Lung (tissue), 12 donors: ENCODE data around the gene YWHAE. TPM values are rescaled to one million over a fixed set of nuclear protein-coding genes. Genes with fewer than 3 reads are reported as not detected.
A peak's percentile ranks its signal among the peaks of the same experiment; 100 is the strongest.
"Not testable (repeated sequence)": the region's sequence is repeated elsewhere in the genome, so short reads cannot be mapped to it uniquely, and the experiment has no call there.

Experiments
- ATAC-seq: fragments of 200-7000 bp; cut with Tn5 transposase; one replicate; pipeline ENCODE4 v1.9.1; 2020; ENCODE audit warnings: moderate number of reproducible peaks; ENCODE audit not compliant: insufficient read depth, low FRiP score
- DNase-seq, 3 donors: peaks; one replicate each; pipeline ENCODE4 v3.0.0-alpha.2; 2013 to 2017
- H3K27ac ChIP-seq, 2 donors: one replicate each; pipeline ENCODE4 v1.5.1; 2013; ENCODE audit warnings: mild to moderate bottlenecking in 2 of 2, moderate library complexity in 2 of 2, control low read depth in 1 of 2, inconsistent platforms in 1 of 2, low read depth in 1 of 2, low read length in 1 of 2
- H3K27me3 ChIP-seq, 3 donors: one replicate each; pipeline ENCODE4 v1.5.1; 2013; ENCODE audit warnings: low read length in 2 of 3; ENCODE audit not compliant: control insufficient read depth in 3 of 3, insufficient read depth in 3 of 3
- H3K36me3 ChIP-seq, 4 donors: one replicate each; pipeline ENCODE4 v1.5.1; 2013; ENCODE audit warnings: low read length in 4 of 4, mild to moderate bottlenecking in 1 of 4, moderate library complexity in 1 of 4; ENCODE audit not compliant: control insufficient read depth in 4 of 4, insufficient read depth in 4 of 4
- H3K4me1 ChIP-seq, 5 donors: one replicate each; pipeline ENCODE4 v1.5.1; 2013; ENCODE audit warnings: low read length in 5 of 5, mild to moderate bottlenecking in 2 of 5, moderate library complexity in 1 of 5; ENCODE audit not compliant: control insufficient read depth in 5 of 5, insufficient read depth in 5 of 5
- H3K4me3 ChIP-seq: one replicate; pipeline ENCODE4 v1.5.1; 2013; ENCODE audit warnings: mild to moderate bottlenecking, control low read depth, moderate library complexity
- H3K9ac ChIP-seq, 2 donors: one replicate each; pipeline ENCODE4 v1.5.1; 2013; ENCODE audit warnings: low read length in 2 of 2, control low read depth in 1 of 2; ENCODE audit not compliant: insufficient read depth in 1 of 2
- H3K9me3 ChIP-seq, 4 donors: one replicate each; pipeline ENCODE4 v1.5.1; 2013; ENCODE audit warnings: low read length in 3 of 4, mild to moderate bottlenecking in 1 of 4, moderate library complexity in 1 of 4; ENCODE audit not compliant: control insufficient read depth in 4 of 4, insufficient read depth in 3 of 4
- CTCF ChIP-seq: IDR thresholded peaks from 2 replicates; pipeline ENCODE4 v1.5.1; 2012; ENCODE audit warnings: mild to moderate bottlenecking; ENCODE audit errors: control extremely low read depth, extremely low read depth
- WGBS, 2 donors: extraction: QIAGEN DNeasy Blood & Tissue Kit; methylation state at CpG; one replicate each; pipeline ENCODE4 v1.1.7; 2013; 5-methylcytosine and 5-hydroxymethylcytosine counted together
- polyA plus RNA-seq, 2 donors: library from polyadenylated mRNA; stranded (reverse); fragments of 200-250 nt; gene quantifications; one replicate each; pipeline ENCODE4 v1.2.1, GENCODE V29; 2013
- total RNA-seq, 2 donors: library from RNA; depleted of rRNA in 1 of 2; stranded (reverse); fragments of >200 nt in 1 of 2; gene quantifications; one replicate each; pipeline ENCODE4 v1.2.1, GENCODE V29; 2014 to 2021
- donor health status: control.
- donor health status: control.
- donor health status: Bipolar disorder and iron deficiency.
- donor health status: healthy.
- donor health status: DM: yes; HTN: yes; CAD: no.

Gene YWHAE
- total and polyA plus RNA-seq, 4 donors, result 348 to 432 (median 395) TPM

- no peak overlapping the region for H3K27ac ChIP-seq
- no peaks in the 10 kb centered on the region for H3K27me3 ChIP-seq
- peaks cover 0 to 13% (median 5%) of the 10 kb centered on the region in 4 donors for H3K36me3 ChIP-seq
- no peaks in the 10 kb centered on the region for H3K9me3 ChIP-seq
- no peak overlapping the region for H3K4me3 ChIP-seq
- no peak for TF ChIP-seq CTCF
- peaks cover 8 to 17% (median 11%) of the 10 kb centered on the region in 5 donors for H3K4me1 ChIP-seq
- ATAC-seq (no peak), DNase-seq (peak in 1 of 3 donors; percentile 18)
- peak overlapping the region; percentile 86 to 97 for H3K9ac ChIP-seq
- whole genome bisulfite sequencing, 2 donors, result 6 to 11% methylated on average over 2 of the region's 2 CpGs
These were observed 2.0 kb downstream of the YWHAE start for GRCh38 chr17:1398028-1398427.

- not testable (repeated sequence) for H3K4me3 ChIP-seq, H3K27ac ChIP-seq, H3K27me3 ChIP-seq, DNase-seq, H3K9me3 ChIP-seq, H3K9ac ChIP-seq, ATAC-seq
- WGBS, 2 donors, result 89 to 91% methylated on average over 26 of the region's 26 CpGs
- Histone ChIP-seq H3K4me1 (peaks cover 8 to 28% (median 17%) of the 10 kb centered on the region in 5 donors), H3K36me3 (peaks cover 0 to 13% (median 6%) of the 10 kb centered on the region in 4 donors)
These were observed 4.0 kb downstream of the YWHAE start for GRCh38 chr17:1395876-1396665.

- Histone ChIP-seq H3K36me3 (peaks cover 0 to 8% (median 0%) of the 10 kb centered on the region in 4 donors), H3K4me1 (peaks cover 0 to 38% (median 23%) of the 10 kb centered on the region in 5 donors), H3K27ac (no peak overlapping the region), H3K9ac (no peak overlapping the region), H3K4me3 (no peak overlapping the region), H3K9me3 (no peaks in the 10 kb centered on the region), H3K27me3 (no peaks in the 10 kb centered on the region)
- DNase-seq, result no peak
- ATAC-seq, result no peak
- WGBS, 2 donors, result 93 to 95% methylated on average over 9 of the region's 9 CpGs
- TF ChIP-seq CTCF, result no peak
These were observed 8.4 kb downstream of the YWHAE start for GRCh38 chr17:1391577-1391976.

GRCh38 chr17:1390432-1391367, 9.3 kb downstream of the YWHAE start:
- H3K9ac ChIP-seq, result no peak overlapping the region
- H3K27ac ChIP-seq, result peak overlapping the region in 1 of 2 donors; percentile 78
- no peak for TF ChIP-seq CTCF
- H3K4me1 ChIP-seq, result peaks cover 0 to 40% (median 19%) of the 10 kb centered on the region in 5 donors
- ATAC-seq, result no peak
- 22 to 23% methylated on average over 6 of the region's 6 CpGs for WGBS, 2 donors
- no peaks in the 10 kb centered on the region for H3K9me3 ChIP-seq
- no peak for DNase-seq
- no peak overlapping the region for H3K4me3 ChIP-seq
- H3K27me3 ChIP-seq, result no peaks in the 10 kb centered on the region
- H3K36me3 ChIP-seq, result peaks cover 0 to 3% (median 0%) of the 10 kb centered on the region in 4 donors

- 66 to 82% methylated on average over 21 to 22 of the region's 22 CpGs for WGBS, 2 donors
- not testable (repeated sequence) for H3K27ac ChIP-seq, H3K9ac ChIP-seq, H3K27me3 ChIP-seq, H3K9me3 ChIP-seq, ATAC-seq, H3K4me3 ChIP-seq, H3K36me3 ChIP-seq
- peaks cover 0 to 45% (median 19%) of the 10 kb centered on the region in 5 donors for H3K4me1 ChIP-seq
- peak in 1 of 3 donors; percentile 15 for DNase-seq
These were observed 12.4 kb downstream of the YWHAE start for GRCh38 chr17:1387490-1388227.
